WTC11 (cell line): Measurements from ENCODE around the gene TERT. TPM values are rescaled to one million over a fixed set of nuclear protein-coding genes. Genes with fewer than 3 reads are reported as not detected.
"Not testable (repeated sequence)": the region's sequence is repeated elsewhere in the genome, so short reads cannot be mapped to it uniquely, and the experiment has no call there.

Experiments used
- ATAC-seq: fragments of 200-7000 bp; cut with Tn5 transposase; 2 replicates; pipeline ENCODE4 v1.10.0; 2021; ENCODE audit warnings: mild to moderate bottlenecking, moderate library complexity
- CTCF ChIA-PET: fragments of 300-600 bp; sonication (Branson Sonifier 250); formaldehyde crosslinking; loops from one replicate; lab custom pipeline; 2021; ENCODE audit warnings: antibody characterized with exemption; lab: Charles Lee
- POLR2A ChIA-PET: fragments of 350-600 bp; sonication (Branson Sonifier 250); formaldehyde crosslinking; loops from one replicate; lab custom pipeline; 2021; ENCODE audit warnings: antibody characterized with exemption; lab: Charles Lee
- DNase-seq: peaks from one replicate; pipeline ENCODE4 v3.0.0; 2021; ENCODE audit warnings: low spot score
- H3K27ac Mint-ChIP-seq: 2 replicates; pipeline ENCODE4 v1.8.0; 2021; ENCODE audit warnings: mixed read lengths
- H3K27me3 Mint-ChIP-seq: 2 replicates; pipeline ENCODE4 v1.8.0; 2021; ENCODE audit warnings: low read depth, mild to moderate bottlenecking, moderate library complexity, mixed read lengths
- H3K36me3 Mint-ChIP-seq: 2 replicates; pipeline ENCODE4 v1.8.0; 2021; ENCODE audit warnings: mixed read lengths
- H3K4me1 Mint-ChIP-seq: 2 replicates; pipeline ENCODE4 v1.8.0; 2022; ENCODE audit warnings: mixed read lengths
- H3K4me3 Mint-ChIP-seq: 2 replicates; pipeline ENCODE4 v1.8.0; 2021; ENCODE audit warnings: mild to moderate bottlenecking, moderate library complexity, mixed read lengths
- H3K9me3 Mint-ChIP-seq: 2 replicates; pipeline ENCODE4 v1.8.0; 2021; ENCODE audit warnings: mixed read lengths
- AR ChIP-seq: fragments of 250-450 bp; sonication (Bioruptor Pico); IDR thresholded peaks from 2 replicates; pipeline ENCODE4 v1.9.0; 2021; ENCODE audit warnings: mild to moderate bottlenecking
- ATF1 ChIP-seq: sonication (generic); formaldehyde crosslinking; IDR thresholded peaks from 2 replicates; pipeline ENCODE4 v1.8.1; 2023; ENCODE audit warnings: mild to moderate bottlenecking, moderate library complexity, missing genetic modification reagents
- CREM ChIP-seq: sonication (generic); formaldehyde crosslinking; IDR thresholded peaks from 2 replicates; pipeline ENCODE4 v1.8.1; 2022; ENCODE audit warnings: mild to moderate bottlenecking, missing genetic modification reagents, moderate library complexity
- E2F4 ChIP-seq: sonication (generic); formaldehyde crosslinking; IDR thresholded peaks from 2 replicates; pipeline ENCODE4 v1.8.1; 2022; ENCODE audit warnings: low read depth, mild to moderate bottlenecking, moderate library complexity, missing genetic modification reagents, borderline replicate concordance
- EMX1 ChIP-seq: fragments of 250-450 bp; sonication (Bioruptor Pico); IDR thresholded peaks from 2 replicates; pipeline ENCODE4 v1.8.0; 2021; ENCODE audit warnings: mild to moderate bottlenecking
- GABPB1 ChIP-seq: sonication (generic); formaldehyde crosslinking; IDR thresholded peaks from 2 replicates; pipeline ENCODE4 v1.8.1; 2023; ENCODE audit warnings: mild to moderate bottlenecking, missing genetic modification reagents
- GTF2I ChIP-seq: fragments of 250-450 bp; sonication (Bioruptor Pico); conservative IDR thresholded peaks from 2 replicates; pipeline ENCODE4 v1.4.0; 2021; ENCODE audit warnings: mild to moderate bottlenecking
- KAT7 ChIP-seq: sonication (generic); formaldehyde crosslinking; IDR thresholded peaks from 2 replicates; pipeline ENCODE4 v1.8.1; 2023; ENCODE audit warnings: missing genetic modification reagents, mild to moderate bottlenecking, borderline replicate concordance
- MLX ChIP-seq: sonication (generic); formaldehyde crosslinking; IDR thresholded peaks from 2 replicates; pipeline ENCODE4 v1.8.1; 2023; ENCODE audit warnings: mild to moderate bottlenecking, missing genetic modification reagents, moderate library complexity
- MYBL2 ChIP-seq: sonication (generic); formaldehyde crosslinking; IDR thresholded peaks from 2 replicates; pipeline ENCODE4 v1.8.1; 2023; ENCODE audit warnings: mild to moderate bottlenecking, moderate library complexity, missing genetic modification reagents
- NFE2L1 ChIP-seq: sonication (generic); formaldehyde crosslinking; IDR thresholded peaks from 2 replicates; pipeline ENCODE4 v1.8.1; 2023; ENCODE audit warnings: missing genetic modification reagents
- NR3C1 ChIP-seq: sonication (generic); formaldehyde crosslinking; conservative IDR thresholded peaks from 2 replicates; pipeline ENCODE4 v1.8.1; 2023; ENCODE audit warnings: low read depth, mild to moderate bottlenecking, missing genetic modification reagents
- OVOL2 ChIP-seq: fragments of 250-450 bp; sonication (Bioruptor Pico); IDR thresholded peaks from 2 replicates; pipeline ENCODE4 v1.9.0; 2021; ENCODE audit warnings: mild to moderate bottlenecking, borderline replicate concordance
- STAT6 ChIP-seq: sonication (generic); formaldehyde crosslinking; conservative IDR thresholded peaks from 2 replicates; pipeline ENCODE4 v1.8.1; 2023; ENCODE audit warnings: mild to moderate bottlenecking, low read depth, missing genetic modification reagents, moderate library complexity
- ZNF138 ChIP-seq: sonication (generic); formaldehyde crosslinking; conservative IDR thresholded peaks from 2 replicates; pipeline ENCODE4 v1.8.1; 2022; ENCODE audit warnings: mild to moderate bottlenecking, moderate library complexity, missing genetic modification reagents
- total RNA-seq: library from RNA; stranded (reverse); gene quantifications from 3 replicates; pipeline ENCODE4 v1.2.3, GENCODE V29; 2021

TERT gene
- total RNA-seq, 1 experiment from 2014 or later = 42.9 TPM

GRCh38 chr5:1285883-1286291, 9.0 kb downstream of the TERT start (continued):
- TF ChIP-seq AR (no peak), ATF1 (CRISPR knock-in tag) (no peak), E2F4 (CRISPR knock-in tag) (no peak), ZNF138 (CRISPR knock-in tag) (no peak), GTF2I (CRISPR knock-in tag) (no peak), CREM (CRISPR knock-in tag) (no peak), MLX (no peak)
- TF ChIP-seq, all 79 proteins: peak for 0

GRCh38 chr5:1285141-1285540, 9.7 kb downstream of the TERT start:
- TF ChIP-seq OVOL2 (CRISPR knock-in tag) (no peak), GABPB1 (CRISPR knock-in tag) (no peak), STAT6 (no peak), KAT7 (CRISPR knock-in tag) (no peak), NR3C1 (CRISPR knock-in tag) (no peak), EMX1 (CRISPR knock-in tag) (no peak), NFE2L1 (CRISPR knock-in tag) (no peak), MYBL2 (CRISPR knock-in tag) (no peak)
- H3K27ac Mint-ChIP-seq = no peak overlapping the region; the same call in 1 of the 2 replicates
- H3K4me1 Mint-ChIP-seq = no peaks in the 10 kb centered on the region
- no peaks in the 10 kb centered on the region for H3K9me3 Mint-ChIP-seq
- DNase-seq (no peak), ATAC-seq (no peak)
- CTCF ChIA-PET = interaction anchor here (0.7 kb wide), 1 partner anchor 31 kb away, joined by 4 read pairs; no protein-coding TSS in a partner anchor
- no peak overlapping the region for H3K4me3 Mint-ChIP-seq
- no peaks in the 10 kb centered on the region for H3K27me3 Mint-ChIP-seq
- peaks cover 22% of the 10 kb centered on the region for H3K36me3 Mint-ChIP-seq
- POLR2A ChIA-PET = no interaction called here

- POLR2A ChIA-PET, H3K4me3 Mint-ChIP-seq, ATAC-seq, H3K4me1 Mint-ChIP-seq, DNase-seq, H3K27me3 Mint-ChIP-seq, H3K9me3 Mint-ChIP-seq: not testable (repeated sequence)
- CTCF ChIA-PET = interaction anchor here (0.5 to 0.7 kb wide), 2 partner anchors 30 to 77 kb away, joined by 3 to 4 read pairs; no protein-coding TSS in a partner anchor
- peak overlapping the region; percentile 36; the same call in 1 of the 2 replicates for H3K27ac Mint-ChIP-seq
- H3K36me3 Mint-ChIP-seq = peaks cover 22% of the 10 kb centered on the region
These were observed 10.4 kb downstream of the TERT start for GRCh38 chr5:1284336-1284970.

- H3K36me3 Mint-ChIP-seq = peaks cover 23% of the 10 kb centered on the region
- H3K9me3 Mint-ChIP-seq, H3K4me1 Mint-ChIP-seq, H3K4me3 Mint-ChIP-seq, POLR2A ChIA-PET, H3K27me3 Mint-ChIP-seq, ATAC-seq: not testable (repeated sequence)
- H3K27ac Mint-ChIP-seq = 0 out of 2 replicates have a peak overlapping the region, but pooled peaks have one; percentile 15
- CTCF ChIA-PET = interaction anchor here (0.5 kb wide), 1 partner anchor 77 kb away, joined by 3 read pairs; no protein-coding TSS in a partner anchor
- peak; percentile 4 for DNase-seq
These were observed 11.2 kb downstream of the TERT start for GRCh38 chr5:1283729-1284041.

GRCh38 chr5:1282993-1283728, 11.7 kb downstream of the TERT start:
- peaks cover 23% of the 10 kb centered on the region for H3K36me3 Mint-ChIP-seq
- H3K9me3 Mint-ChIP-seq, ATAC-seq, H3K4me1 Mint-ChIP-seq, POLR2A ChIA-PET, H3K4me3 Mint-ChIP-seq, H3K27me3 Mint-ChIP-seq: not testable (repeated sequence)
- peak overlapping the region; percentile 45; the same call in 1 of the 2 replicates for H3K27ac Mint-ChIP-seq
- DNase-seq = peak; percentile 6
- CTCF ChIA-PET = interaction anchor here (0.8 to 1.2 kb wide), 2 partner anchors 10 to 48 kb away, joined by 3 read pairs; no protein-coding TSS in a partner anchor
